Fibroblast of skin of left biceps (primary cell): Measurements from ENCODE around the gene PALM.
A peak's percentile ranks its signal among the peaks of the same experiment; 100 is the strongest.

ENCODE experiments used
- DNase-seq, 2 experiments: peaks; one replicate each; pipeline ENCODE4 v3.0.0-alpha.2; 2013; ENCODE audit warnings: low read depth in 2 of 2

The PALM gene

DNA sequence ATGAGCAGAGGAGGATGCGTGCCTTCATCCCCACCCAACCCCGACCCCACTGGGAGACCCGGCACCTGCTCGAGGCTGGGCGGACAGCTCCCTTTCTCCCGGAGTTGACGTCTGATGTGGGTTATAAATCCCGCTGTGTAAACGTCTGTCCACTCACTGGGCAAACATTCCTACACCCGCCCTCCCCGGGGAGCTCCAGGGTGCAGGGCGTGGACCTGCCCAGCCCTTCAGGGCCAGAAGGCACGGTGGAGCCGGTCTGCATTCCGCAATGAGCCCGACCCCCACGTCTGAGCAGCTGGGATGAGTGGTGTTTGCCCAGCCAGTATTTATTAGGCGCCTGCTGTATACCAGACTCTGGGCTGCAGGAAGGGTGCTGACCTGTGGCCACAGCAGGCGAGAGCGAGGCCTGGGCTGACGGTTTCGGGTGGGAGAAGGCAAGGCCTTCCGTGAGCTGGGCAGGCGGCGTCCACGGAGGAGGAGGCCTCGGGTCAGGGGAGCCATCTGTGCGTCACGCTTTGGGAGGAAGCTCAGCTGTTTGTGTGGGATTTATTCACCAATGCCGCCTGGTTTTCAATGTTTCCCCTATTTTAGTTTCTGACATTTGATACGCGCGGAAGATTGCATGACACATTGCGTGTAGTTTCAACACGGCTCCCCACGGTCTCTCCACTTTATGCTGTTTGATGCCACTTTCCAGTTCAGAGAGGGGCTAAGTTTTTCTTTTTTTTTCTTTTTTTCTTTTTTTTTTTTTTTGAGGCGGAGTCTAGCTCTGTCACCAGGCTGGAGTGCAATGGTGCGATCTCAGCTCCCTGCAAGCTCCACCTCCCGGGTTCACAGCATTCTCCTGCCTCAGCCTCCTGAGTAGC lies 44.1 kb downstream of the PALM start:
- DNase-seq: peak; percentile 40 to 47

DNA sequence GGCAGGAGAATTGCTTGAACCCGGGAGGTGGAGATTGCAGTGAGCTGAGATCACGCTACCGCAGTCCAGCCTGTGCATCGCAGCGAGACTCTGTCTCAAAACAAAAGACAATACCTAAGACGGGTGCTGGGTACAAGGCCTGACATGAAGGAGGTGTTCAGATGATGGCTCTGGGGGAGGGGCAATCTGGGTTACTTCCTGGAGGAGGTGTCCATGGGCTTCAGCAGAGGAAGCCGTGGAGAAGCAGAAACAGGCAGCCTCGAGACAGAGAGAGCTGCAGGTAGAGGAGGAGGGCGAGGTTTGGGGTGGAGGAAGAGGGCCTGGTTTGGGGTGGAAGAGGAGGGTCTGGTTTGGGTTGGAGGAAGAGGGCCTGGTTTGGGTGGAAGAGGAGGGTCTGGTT lies 45.8 kb downstream of the PALM start:
- no peak for DNase-seq

DNA sequence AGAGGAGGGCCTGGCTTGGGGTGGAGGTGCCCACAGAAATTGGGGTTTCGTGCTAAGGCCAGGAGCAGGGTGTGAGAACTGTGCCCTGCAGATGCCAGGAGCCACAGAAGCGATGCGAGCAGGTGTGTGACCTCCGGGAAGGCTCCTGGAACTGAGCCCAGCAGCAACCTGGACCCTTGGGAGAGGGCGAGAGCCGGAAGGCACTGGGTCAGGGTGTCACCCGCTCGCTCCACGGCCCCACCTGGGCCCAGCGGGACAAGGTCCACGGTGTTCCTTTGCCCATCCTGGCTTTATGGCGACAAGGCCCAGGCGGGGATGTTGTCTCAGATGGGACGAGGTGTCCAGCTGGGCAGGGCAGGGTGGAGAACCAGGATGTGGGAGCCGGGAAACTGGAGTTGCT lies 46.3 kb downstream of the PALM start:
- no peak for DNase-seq

DNA sequence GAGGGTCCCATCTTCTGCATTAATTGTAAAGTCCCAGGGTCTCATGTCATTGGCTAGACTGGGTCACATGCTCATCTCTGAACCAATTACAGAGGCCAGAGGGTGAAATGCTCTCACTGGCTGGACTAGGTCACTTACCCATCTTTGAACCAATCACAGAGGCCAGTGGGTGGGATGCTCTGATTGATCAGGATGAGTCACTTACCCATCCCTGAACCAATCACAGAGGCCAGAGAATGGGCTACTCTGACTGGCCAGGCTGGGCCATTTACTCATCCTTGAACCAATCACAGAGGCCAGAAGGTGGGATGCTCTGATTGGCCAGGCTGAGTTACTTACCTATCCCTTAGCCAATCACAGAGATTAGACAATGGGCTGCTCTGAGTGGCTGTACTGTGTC lies 47.5 kb downstream of the PALM start:
- DNase-seq: no peak

DNA sequence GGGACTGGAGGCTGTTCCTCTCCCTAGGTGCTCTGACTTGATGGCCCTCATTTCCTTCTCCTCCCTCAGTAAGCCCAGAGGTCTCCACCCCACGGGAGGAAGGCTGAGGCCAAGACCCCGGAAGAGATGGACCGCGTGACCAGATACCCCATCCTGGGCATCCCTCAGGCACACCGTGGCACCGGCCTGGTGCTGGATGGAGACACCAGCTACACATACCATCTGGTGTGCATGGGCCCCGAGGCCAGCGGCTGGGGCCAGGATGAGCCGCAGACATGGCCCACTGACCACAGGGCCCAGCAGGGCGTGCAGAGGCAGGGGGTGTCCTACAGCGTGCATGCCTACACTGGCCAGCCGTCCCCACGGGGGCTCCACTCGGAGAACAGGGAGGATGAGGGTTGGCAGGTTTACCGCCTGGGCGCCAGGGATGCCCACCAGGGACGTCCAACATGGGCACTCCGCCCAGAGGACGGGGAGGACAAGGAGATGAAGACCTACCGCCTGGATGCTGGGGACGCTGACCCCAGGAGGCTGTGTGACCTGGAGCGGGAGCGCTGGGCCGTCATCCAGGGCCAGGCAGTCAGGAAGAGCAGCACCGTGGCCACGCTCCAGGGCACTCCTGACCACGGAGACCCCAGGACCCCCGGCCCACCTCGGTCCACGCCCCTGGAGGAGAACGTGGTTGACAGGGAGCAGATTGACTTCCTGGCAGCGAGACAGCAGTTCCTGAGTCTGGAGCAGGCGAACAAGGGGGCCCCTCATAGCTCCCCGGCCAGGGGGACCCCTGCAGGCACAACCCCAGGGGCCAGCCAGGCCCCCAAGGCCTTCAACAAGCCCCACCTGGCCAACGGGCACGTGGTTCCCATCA lies 48.3 kb downstream of the PALM start:
- no peak for DNase-seq

DNA sequence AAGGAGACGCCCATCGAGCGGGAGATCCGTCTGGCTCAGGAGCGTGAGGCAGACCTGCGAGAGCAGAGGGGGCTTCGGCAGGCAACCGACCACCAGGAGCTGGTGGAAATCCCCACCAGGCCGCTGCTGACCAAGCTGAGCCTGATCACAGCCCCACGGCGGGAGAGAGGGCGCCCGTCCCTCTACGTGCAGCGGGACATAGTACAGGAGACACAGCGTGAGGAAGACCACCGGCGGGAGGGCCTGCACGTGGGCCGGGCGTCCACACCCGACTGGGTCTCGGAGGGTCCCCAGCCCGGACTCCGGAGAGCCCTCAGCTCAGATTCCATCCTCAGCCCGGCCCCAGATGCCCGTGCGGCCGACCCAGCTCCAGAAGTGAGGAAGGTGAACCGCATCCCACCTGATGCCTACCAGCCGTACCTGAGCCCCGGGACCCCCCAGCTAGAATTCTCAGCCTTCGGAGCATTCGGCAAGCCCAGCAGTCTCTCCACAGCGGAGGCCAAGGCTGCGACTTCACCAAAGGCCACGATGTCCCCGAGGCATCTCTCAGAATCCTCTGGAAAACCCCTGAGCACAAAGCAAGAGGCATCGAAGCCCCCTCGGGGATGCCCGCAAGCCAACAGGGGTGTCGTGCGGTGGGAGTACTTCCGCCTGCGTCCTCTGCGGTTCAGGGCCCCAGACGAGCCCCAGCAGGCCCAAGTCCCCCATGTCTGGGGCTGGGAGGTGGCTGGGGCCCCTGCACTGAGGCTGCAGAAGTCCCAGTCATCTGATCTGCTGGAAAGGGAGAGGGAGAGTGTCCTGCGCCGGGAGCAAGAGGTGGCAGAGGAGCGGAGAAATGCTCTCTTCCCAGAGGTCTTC lies 49.3 kb downstream of the PALM start:
- no peak for DNase-seq

DNA sequence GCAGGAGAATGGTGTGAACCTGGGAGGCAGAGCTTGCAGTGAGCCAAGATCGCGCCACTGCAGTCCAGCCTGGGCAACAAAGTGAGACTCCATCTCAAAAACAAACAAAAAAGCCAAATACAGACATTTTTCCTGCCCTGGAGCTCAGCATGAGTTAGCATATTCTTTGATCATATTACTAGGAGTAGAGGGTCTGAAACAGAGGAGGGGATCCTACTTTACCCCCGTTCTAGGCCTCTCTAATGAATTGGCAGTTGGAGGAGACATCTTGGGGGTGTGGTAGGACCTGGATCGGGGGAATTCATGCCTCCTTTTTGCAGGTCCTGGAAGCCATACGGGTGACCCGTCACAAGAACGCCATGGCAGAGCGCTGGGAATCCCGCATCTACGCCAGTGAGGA lies 54.4 kb downstream of the PALM start:
- no peak for DNase-seq

DNA sequence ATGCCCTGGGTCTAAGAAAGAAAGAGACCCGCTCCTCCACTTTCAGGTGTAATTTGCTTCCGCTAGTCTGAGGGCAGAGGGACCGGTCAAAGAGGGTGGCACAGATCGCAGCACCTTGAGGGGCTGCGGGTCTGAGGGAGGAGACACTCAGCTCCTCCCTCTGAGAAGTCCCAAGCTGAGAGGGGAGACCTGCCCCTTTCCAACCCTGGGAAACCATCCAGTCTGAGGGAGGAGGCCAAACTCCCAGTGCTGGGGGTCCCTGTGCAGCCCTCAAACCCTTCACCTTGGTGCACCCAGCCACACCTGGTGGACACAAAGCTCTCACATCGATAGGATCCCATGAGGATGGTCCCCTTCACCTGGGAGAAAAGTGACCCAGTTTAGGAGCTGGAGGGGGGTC lies 55.1 kb downstream of the PALM start:
- no peak for DNase-seq

DNA sequence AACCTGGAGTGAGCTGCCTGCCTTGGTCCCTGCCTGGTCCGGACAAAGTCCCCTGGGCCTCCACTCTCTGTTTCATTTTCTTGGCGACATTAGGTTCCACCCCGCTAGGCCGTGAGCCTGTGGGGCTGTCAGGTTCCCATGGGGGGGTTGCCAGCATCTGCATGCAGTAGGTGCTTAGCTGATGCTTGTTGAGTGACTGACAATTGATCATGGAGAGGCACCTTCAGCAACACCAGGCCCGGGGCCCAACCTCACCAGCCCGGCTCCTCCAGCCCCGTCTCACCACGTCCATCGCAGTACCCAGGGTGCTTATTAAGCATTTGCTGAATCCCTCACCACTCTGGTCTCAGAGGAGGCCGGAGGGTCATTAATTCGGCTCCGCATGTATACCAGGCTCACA lies 55.6 kb downstream of the PALM start:
- no peak for DNase-seq

DNA sequence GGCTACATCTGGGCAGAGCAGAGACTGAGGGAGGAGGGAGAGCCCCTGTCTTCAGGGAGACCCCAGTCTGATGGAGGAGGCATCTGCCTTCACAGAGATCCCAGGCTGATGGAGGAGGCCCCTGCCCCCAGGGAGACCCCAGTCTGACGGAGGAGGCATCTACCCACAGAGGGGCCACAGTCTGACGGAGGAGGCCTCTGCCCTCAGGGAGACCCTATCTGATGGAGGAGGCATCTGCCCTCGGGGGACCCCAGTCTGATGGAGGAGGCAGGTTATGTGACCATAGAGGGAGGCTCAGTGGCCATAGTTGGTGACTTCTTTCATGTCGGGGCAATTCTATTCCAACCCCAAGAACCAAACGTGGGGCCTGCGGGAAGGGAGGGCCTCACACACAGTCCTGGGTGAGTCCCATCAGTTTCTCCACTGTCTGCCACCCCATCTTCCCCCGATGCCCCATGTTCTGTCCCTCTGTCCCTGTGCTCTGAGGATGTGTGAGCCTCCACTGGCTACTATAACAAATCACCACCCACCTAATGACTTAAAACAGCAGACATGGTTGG lies 56.5 kb downstream of the PALM start:
- DNase-seq: no peak

DNA sequence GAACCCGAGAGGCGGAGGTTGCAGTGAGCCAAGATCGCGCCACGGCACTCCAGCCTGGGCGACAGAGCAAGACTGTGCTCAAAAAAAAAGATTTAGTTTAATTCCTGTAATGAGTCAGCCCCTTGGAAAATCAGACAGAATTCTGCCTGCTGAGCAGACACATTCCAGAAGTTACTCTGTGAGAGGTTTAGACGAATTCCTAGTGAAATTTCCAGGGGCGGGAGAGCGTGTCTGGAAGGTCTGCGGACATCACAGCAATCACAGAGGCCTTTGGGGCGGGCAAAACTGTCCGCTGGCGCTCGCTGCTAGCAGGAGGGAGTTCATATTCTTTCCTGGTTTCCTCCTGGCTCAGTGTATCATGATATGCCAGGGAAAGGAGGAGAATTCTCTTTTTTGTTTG lies 59.7 kb downstream of the PALM start:
- peak; percentile 62 to 65 for DNase-seq

DNA sequence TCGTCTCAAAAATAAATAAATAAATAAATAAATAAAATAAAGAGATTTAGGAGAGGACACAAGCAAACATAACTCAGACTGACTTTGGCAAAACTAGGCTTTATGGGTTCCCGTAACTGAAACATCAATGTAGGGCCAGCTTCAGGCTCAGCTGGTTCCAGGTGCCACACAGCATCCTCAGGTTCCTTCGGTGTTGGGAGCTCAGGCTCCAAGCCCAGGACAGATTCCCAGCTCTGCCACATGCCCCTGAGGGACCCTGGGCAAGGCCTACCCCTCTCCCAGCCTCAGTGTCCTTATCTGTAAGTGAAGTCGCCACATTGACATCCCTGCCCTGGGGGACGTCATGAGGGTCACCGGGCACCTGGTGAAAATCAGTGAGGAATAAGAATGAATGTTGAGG lies 60.9 kb downstream of the PALM start:
- DNase-seq: no peak

DNA sequence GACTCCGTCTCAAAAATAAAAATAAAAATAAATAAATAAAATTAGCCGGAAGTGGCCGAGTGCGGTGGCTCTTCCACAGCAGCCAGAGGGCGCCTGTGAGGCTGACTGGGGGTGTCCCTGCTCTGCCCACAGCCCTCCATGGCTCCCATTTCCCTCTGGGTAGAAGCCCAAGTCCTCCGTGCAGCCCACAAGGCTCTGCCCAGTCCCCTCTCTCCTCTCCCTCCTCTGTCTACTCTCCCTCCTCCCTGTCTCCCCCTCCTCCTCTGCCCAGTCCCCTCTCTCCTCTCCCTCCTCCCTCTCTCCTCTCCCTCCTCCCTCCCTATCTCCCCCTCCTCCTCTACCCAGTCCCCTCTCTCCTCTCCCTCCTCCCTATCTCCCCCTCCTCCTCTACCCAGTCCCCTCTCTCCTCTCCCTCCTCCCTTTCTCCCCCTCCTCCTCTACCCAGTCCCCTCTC lies 62.6 kb downstream of the PALM start:
- DNase-seq: no peak

DNA sequence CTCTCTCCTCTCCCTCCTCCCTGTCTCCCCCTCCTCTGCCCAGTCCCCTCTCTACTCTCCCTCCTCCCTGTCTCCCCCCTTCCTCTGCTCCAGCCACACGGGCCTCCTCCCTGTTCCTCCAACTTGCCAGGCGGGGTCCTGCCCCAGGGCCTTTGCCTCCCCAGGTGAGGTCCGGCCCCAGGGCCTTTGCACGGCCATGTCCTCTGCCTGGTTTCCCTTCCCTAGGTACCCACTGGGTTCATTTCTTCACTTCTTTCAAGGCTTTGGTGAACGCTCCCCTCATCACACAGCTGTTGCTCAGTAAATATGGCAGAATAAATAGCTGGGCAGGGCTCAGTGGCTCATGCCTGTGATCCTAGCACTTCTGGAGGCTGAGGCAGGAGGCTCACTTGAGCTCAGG lies 63.3 kb downstream of the PALM start:
- no peak for DNase-seq

DNA sequence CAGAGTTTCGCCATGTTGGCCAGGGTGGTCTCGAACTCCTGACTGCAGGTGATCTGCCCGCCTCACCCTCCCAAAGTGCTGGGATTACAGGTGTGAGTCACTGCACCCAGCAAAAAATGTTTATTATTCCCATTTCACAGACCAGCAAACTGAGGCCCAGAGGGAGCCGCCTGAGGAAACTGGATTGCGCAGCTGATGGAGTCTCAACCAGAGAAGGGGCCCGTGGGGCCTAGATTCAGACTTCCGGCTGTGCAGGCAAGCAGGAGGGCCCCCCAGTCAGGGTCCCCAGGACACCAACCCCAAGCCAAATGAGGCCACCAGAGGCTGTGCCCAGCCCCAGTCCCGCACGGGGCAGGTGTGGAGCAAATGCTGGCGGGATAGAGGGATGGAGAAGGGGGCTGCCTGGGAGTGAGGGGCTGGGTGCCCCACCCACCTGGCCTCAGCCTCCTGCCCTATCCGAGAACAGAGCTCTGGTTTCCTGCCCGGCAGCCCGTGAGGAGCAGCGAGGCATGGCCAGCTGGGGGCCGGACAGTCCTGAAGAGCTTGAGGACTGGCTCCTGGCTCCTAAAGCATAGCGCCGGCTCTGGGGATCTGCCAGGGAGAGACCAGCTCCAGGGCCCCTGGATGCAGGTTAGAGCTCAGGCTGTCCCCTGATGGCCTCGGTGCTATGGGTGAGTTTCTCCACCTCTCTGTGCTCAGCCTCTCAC lies 64.1 kb downstream of the PALM start:
- no peak for DNase-seq

DNA sequence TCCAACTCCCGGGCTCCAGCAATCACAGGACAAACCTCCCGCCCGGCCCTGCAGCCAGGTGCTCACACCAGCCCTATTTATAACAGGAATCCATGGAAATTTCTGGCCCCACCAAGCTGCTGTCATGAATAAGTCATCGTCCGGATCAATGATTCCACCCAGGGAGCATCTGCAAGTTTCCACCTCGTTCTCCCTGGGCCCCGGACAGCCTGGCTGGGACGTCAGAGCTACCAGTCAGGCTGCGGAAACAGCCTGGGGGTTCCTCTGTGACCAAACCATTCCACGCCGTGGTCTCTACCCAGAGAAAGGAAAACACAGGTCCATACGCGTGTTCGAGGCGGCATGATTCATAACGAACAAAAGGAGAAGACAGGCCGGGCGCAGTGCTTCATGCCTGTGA lies 67.8 kb downstream of the PALM start:
- DNase-seq: no peak

DNA sequence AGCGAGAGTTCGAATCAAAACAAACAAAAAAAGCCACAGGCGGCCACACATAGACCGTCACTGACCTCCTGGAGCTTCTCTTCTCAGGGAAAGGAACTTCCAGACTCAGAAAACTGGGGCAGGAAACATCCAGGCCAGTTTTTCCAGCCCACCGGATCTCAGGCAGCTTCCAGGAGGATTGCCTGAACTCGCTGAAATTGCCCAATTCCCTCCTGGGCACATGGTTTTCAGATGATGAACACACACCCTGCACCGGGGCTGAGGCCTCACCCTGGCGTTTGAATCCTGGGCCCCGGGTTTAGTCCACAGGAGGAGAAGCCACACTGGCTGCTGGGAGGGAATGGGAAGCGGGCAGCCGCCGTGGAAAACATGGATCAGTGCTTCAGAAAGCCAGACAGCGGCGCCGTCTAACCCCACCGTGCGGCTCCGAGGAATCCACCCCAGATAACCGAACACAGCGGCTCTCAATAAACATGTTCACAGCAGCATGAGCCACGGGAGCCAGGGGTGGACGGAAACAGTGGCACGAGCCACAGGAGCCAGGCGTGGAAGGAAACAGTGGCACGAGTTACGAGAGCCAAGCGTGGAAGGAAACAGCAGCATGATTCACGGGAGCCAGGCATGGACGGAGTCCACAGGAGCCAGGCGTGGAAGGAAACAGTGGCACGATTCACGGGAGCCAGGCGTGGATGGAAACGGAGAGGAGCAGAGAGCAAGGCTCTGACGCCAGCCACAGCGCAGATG lies 70.3 kb downstream of the PALM start:
- peak; percentile 77 to 82 for DNase-seq

DNA sequence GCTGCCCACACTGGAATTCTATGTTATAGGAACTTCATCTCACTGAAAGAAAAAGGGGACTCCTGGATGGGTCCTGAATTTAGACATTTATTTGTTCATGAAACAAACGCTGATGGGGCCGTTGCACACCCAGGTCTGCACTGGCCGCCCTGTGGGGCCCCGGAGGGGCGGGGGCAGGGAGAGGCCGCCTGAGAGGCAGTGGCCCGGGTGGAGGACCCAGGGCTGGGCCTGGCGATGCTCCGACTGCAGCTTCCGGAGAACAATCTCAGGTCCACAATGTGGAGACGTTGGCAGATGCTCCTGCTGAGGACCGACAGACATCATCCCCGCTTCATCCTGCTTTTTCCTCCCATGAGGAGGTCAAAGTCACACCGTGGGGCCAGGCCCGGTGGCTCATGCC lies 72.2 kb downstream of the PALM start:
- DNase-seq: no peak

DNA sequence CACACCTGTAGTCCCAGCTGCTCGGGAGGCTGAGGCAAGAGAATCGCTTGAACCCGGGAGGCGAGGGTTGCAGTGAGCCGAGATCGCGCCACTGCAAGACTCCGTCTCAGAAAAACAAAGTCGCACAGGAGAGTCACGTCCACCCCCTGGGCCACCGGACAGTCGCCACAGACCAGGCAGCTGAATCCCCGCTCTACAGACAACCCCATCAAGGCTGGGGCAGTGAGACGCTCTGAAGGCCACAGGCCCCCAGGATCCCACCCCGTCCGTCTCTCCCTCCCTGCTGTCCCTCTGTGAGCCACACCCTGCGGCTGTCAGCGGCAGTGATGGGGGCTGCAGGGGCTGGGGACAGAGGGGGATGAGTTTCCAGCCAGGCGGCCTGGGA lies 73.1 kb downstream of the PALM start:
- DNase-seq: no peak

DNA sequence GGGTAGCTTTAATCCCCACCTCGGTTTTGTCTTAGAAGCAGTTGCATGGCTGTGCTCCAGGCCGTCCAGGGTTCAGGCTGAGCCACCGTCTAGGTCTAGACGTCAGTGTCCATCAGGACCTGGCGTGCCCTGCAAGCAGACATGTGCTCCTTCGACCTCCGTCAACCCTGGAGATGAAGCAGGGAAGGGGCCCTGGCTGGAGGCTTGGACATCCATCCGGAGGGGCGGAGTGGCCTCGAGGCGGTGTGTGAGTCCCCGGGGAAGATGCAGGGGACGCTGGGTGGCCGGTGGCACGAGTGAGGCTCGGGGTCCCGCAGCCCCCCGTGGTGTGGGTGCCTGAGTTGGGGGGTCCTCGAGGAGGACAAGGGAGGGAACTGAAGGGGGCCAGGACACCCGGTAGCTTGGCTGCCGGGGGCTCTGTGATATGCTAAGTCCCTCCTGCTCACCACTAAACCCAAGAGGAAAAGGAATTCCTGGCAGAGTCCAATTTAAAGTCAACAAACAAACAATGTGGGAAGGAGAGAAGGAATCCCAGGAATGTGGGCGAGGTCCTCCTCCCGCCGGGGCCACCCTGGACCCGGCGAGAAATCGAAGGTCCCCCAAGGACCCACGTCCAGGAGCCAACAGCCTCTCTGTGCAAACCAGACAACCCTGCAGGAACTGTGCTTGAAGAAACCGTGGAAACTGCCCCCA lies 73.6 kb downstream of the PALM start:
- peak; percentile 35 to 45 for DNase-seq
